A549 treated with CORT108297 at 1 μM for 4 hours (cell line): ENCODE results near the gene CDK2AP2. TPM values are rescaled to one million over a fixed set of nuclear protein-coding genes. Genes with fewer than 3 reads are reported as not detected.

Source experiments
- total RNA-seq: library from RNA; stranded (reverse); fragments of 200-300 nt; extraction: Qiagen RNA extraction; gene quantifications from 5 replicates; pipeline ENCODE4 v1.2.3, GENCODE V29; 2022

The CDK2AP2 gene, protein sequence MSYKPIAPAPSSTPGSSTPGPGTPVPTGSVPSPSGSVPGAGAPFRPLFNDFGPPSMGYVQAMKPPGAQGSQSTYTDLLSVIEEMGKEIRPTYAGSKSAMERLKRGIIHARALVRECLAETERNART
- 67.0 to 97.8 TPM (median 95.2 TPM) in 5 replicates for total RNA-seq

DNA sequence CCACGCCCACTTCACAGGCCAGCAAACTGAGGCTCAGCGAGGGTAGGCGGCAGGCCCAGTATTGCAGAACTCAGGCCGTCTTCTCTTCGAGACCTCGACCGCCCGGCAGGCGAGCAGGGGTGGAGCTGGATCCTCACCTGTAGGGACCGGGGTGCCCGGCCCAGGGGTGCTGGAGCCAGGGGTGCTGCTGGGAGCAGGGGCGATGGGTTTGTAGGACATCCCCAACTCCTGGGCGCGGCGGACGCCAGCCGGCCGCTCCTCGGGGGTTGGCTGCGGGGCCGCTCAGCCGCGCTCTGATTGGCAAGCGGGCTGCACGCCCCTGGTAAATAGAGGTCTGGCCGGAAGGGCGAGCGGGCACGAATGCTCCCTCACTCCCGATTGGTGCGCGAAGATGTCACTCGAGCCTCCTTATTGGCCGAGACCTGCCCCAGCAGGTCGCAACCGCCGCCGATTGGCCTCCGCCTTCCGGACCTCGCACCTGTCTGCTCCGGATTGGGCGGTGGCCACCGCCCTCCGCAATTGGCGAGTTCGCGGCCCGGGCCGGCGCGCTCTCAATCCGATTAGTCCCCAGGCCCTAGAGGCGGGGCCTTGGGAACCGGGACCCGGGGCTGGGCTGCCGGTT lies at the start of gene CDK2AP2:
CDK2AP2 (minus strand) TSS at position 299 of the 622 bp plus-strand sequence; CDS start at position 219, 80 bp downstream.

DNA sequence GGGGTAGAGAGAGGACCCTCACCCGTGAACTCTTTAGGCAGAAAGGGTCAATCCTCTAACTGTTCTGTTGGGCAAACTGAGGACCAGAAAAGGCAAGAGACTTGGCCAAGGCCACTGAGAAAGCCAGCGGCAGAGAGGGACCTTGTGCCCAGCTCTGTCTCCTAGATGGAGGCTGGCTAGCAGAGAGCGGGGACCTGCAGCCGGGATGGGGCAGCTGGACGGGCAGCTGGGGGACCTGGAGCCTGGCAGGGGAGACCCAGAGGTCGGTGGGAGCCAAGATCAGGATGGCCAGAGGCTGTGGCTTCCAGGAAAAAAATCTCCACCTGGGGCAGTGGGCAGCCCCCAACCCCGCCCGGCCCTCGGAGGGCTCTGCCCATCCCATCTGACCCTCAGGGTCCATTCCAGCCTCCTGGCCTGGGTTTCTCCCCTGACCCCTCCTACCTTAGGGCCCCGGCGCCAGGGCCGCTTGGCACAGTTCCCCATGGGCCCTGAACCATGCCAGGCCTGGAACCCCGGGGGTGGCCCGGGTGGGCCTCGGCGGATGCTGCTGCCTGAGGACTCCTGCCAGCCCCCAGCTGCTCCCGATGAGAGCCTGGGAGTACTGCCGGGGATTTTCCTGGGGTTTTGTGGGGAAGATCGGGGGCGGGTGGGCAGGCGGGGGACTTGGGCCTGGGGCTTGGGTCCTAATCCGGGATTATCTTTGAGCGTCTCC lies 15.0 kb upstream of the CDK2AP2 start, which contains the start of gene CABP2:
CABP2 (minus strand) TSS at position 603 of the 712 bp plus-strand sequence; CDS start at position 483, 120 bp downstream.

DNA sequence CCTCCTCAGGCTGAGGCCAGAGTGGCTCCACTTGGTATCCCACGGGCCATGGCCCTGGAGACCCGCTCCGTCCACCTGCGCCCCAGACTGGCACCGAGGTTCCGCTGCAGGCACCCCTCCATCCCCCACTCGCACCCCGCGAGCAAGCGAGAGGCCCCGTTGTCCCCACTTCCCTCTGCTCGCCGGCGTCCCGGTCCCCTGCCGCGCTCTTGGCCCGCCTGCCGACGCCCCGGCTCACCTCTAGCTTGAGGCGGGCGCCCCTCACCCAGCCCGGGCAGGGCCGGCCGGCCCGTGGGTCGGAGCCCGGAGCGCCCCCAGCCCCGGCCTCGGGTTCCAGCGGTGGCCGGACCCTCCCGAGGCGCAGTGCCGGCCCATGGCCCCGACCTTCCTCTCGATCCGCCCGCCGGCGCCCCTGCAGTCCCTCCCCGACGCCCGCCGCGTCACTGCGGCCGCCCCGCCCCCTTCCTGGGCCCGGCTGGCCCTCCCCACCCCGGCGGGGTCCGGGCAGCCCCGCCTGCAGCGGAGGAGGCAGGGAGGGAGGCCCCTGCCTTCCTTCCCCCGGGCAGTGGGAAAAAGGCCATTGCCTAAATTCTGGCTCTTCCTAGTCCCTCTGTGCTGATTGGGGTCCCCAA lies 2.9 kb downstream of the CDK2AP2 start, which contains the start of gene PITPNM1:
PITPNM1 (minus strand) TSS at position 414 of the 632 bp plus-strand sequence. CDS start 1,183 bp downstream, outside the sequence.

DNA sequence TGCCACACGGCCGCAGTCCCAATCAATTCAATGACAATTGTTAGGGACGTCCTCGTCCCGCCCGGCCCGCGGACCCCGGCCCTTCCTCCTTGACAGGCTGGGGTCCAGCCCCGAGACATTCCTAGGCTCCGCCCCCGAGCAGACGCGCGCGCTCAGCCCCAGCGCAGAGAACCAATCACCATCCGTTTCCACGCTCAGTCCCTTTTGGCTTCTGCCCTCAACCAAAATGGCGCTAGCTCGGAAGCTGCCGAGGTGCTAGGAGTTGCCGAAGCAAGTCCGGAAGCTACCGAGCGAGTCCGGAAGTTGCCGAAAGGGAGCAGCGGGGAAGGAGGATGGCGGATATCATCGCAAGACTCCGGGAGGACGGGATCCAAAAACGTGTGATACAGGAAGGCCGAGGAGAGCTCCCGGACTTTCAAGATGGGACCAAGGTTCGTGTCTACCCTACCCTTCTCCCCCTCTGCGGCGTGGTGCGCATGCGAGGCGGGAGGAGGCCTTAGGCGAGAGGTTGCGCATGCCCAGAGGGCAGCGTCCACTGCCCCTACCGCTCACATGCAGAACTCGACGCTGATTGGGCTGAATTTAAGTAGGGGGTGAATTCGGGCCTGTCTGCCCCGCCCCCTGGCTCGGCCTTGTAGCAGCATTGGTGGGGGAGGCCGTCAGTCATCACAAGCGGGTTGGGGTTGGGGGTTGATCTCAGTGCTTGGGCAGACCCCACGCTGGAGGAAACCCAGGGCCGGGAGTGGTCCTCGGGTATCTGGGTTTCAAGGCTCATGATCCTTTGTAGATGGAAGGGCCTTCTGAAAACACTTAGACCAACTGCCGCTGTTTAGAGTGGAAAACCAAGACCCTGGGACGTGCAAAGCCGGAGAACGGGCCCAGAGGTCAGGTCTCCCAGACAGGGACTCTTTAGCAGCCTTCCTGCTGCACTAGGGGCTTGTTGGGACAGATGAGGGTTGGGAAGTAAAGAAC lies 24.8 kb downstream of the CDK2AP2 start, which contains the start of gene AIP:
AIP (plus strand) TSS at position 200 of the 972 bp plus-strand sequence; CDS start at position 333, 133 bp downstream.

DNA sequence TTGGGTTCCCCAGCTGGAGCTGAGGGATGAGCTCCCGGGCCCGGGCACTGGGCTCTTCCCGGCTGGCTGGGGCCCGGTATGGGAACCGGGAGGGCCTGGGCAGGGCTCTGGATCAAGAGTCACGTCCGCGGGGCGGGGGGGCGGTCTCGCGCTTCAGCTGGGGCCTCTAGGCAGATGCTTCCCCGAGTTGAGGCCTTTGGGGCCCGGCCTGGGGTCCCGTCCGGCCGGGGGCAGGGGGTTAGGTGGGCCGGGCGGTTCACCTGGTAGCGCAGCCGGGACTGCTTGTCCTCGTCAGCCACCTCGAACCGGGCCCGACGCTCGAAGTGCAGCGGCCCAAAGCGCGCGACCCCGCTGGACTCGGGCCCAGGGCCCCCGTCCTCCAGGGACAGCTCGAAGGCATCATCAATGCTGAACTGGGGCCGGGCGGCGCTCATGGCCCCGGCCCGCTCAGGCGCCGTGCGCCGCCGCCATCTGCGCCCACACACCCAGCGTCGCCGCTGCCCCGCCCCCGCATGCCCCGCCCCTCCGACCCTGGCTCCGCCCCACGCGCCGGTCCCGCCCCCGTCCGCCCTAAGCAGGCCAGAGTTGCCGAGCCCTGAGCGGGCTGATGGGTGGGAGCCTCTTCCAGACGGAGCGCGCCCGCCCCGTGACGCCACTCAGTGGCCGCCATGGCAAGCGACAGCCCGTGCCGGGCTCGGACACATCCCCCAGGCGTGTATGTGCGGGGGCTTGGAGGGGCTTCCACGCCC lies 39.0 kb downstream of the CDK2AP2 start, which contains the start of gene TMEM134:
TMEM134 (minus strand) TSS at position 493 of the 749 bp plus-strand sequence; CDS start at position 434, 59 bp downstream.

Other genes starting within 250 kb of the CDK2AP2 start
- gene GRK2, start 241.7 kb downstream of the CDK2AP2 start, total RNA-seq = 27.9 to 44.6 TPM (median 42.9 TPM) in 5 replicates
- gene ANKRD13D, start 218.9 kb downstream of the CDK2AP2 start, total RNA-seq = 21.4 to 32.0 TPM (median 26.8 TPM) in 5 replicates
- gene SSH3, start 204.6 kb downstream of the CDK2AP2 start, total RNA-seq = 17.1 to 29.0 TPM (median 27.3 TPM) in 5 replicates
- 196 to 263 TPM (median 258 TPM) in 5 replicates for gene POLD4, start 154.6 kb downstream of the CDK2AP2 start, total RNA-seq
- 39.1 to 53.1 TPM (median 45.3 TPM) in 5 replicates for gene CLCF1, start 134.6 kb downstream of the CDK2AP2 start, total RNA-seq
- gene RAD9A, start 116.2 kb downstream of the CDK2AP2 start, total RNA-seq = 22.1 to 40.0 TPM (median 36.1 TPM) in 5 replicates
- gene PPP1CA, start 106.3 kb downstream of the CDK2AP2 start, total RNA-seq = 269 to 296 TPM (median 294 TPM) in 5 replicates
- 0.10 to 0.12 TPM (median 0.10 TPM) in 4 of 5 replicates, not detected in the other for gene TBC1D10C, start 104.1 kb downstream of the CDK2AP2 start, total RNA-seq
- 0.09 to 0.29 TPM (median 0.21 TPM) in 5 replicates for gene CARNS1, start 92.5 kb downstream of the CDK2AP2 start, total RNA-seq
- 42.9 to 52.1 TPM (median 51.2 TPM) in 5 replicates for gene RPS6KB2, start 79.7 kb downstream of the CDK2AP2 start, total RNA-seq
- gene PTPRCAP, start 70.5 kb downstream of the CDK2AP2 start, total RNA-seq = 0.24 to 0.42 TPM (median 0.32 TPM) in 5 replicates
- 57.1 to 64.4 TPM (median 61.3 TPM) in 5 replicates for gene CORO1B, start 64.7 kb downstream of the CDK2AP2 start, total RNA-seq
- 0.07 TPM in 1 of 5 replicates, not detected in the others for gene GPR152, start 55.4 kb downstream of the CDK2AP2 start, total RNA-seq
- 0.03 TPM in 1 of 5 replicates, not detected in the others for gene CABP4, start 52.8 kb downstream of the CDK2AP2 start, total RNA-seq
- 43.5 to 66.7 TPM (median 63.8 TPM) in 5 replicates for gene TMEM134, start 38.9 kb downstream of the CDK2AP2 start, total RNA-seq
- gene AIP, start 25.1 kb downstream of the CDK2AP2 start, total RNA-seq = 44.3 to 53.1 TPM (median 48.4 TPM) in 5 replicates
- 38.9 to 60.0 TPM (median 53.9 TPM) in 5 replicates for gene PITPNM1, start 2.8 kb downstream of the CDK2AP2 start, total RNA-seq
- not detected in 5 replicates for gene CABP2, start 15.3 kb upstream of the CDK2AP2 start, total RNA-seq
- gene GSTP1, start 75.7 kb upstream of the CDK2AP2 start, total RNA-seq = 1,416 to 1,791 TPM (median 1,766 TPM) in 5 replicates
- 134 to 158 TPM (median 153 TPM) in 5 replicates for gene NDUFV1, start 98.8 kb upstream of the CDK2AP2 start, total RNA-seq
- gene NUDT8, start 121.8 kb upstream of the CDK2AP2 start, total RNA-seq = 5.9 to 14.0 TPM (median 13.1 TPM) in 5 replicates
- gene TBX10, start 131.6 kb upstream of the CDK2AP2 start, total RNA-seq = not detected in 5 replicates
- gene ACY3, start 142.6 kb upstream of the CDK2AP2 start, total RNA-seq = 0.83 to 1.9 TPM (median 1.3 TPM) in 5 replicates
- gene ALDH3B2, start 166.5 kb upstream of the CDK2AP2 start, total RNA-seq = not detected in 5 replicates